Activated CD8-positive, alpha-beta memory T cell treated with anti-CD3 and anti-CD28 coated beads for 36 hours (primary cell): ENCODE data around the gene PPCDC. TPM values are rescaled to one million over a fixed set of nuclear protein-coding genes. Genes with fewer than 3 reads are reported as not detected.

Experiments used
- CTCF ChIA-PET: fragments of 350-600 bp; sonication (Branson Sonifier 250); formaldehyde crosslinking; loops from one replicate; lab custom pipeline; 2021; ENCODE audit warnings: antibody characterized with exemption; lab: Charles Lee
- POLR2A ChIA-PET: fragments of 350-600 bp; sonication (Branson Sonifier 250); formaldehyde crosslinking; loops from one replicate; lab custom pipeline; 2021; ENCODE audit warnings: antibody characterized with exemption; lab: Charles Lee
- total RNA-seq, 2 experiments: library from RNA; stranded (reverse); gene quantifications; one replicate each; pipeline ENCODE4 v1.2.3, GENCODE V29; 2021

Gene PPCDC
- 10 to 100 TPM; 32.4 to 34.2 TPM for total RNA-seq

- ChIA-PET CTCF (interaction anchor here (0.6 to 9.2 kb wide), 9 partner anchors 9 to 181 kb away, joined by 3 to 76 read pairs (median 4); partner anchors contain the start of gene SCAMP5), POLR2A (interaction anchor here (0.6 to 3.6 kb wide), 5 partner anchors 8 to 180 kb away, joined by 3 to 25 read pairs (median 5); partner anchors contain the start of gene C15orf39)
Measured at GRCh38 chr15:75023181-75023871, at the start of gene PPCDC. Gene PPCDC (plus strand): TSS chr15:75023590. CDS start chr15:75028319, 4,729 bp downstream.

- ChIA-PET POLR2A (no interaction called here), CTCF (interaction anchor here (1.3 kb wide), 2 partner anchors 12 to 208 kb away, joined by 3 read pairs; no protein-coding TSS in a partner anchor)
Measured at GRCh38 chr15:74976159-74976558, 47.2 kb upstream of the PPCDC start.

- ChIA-PET POLR2A (no interaction called here), CTCF (no interaction called here)
Measured at GRCh38 chr15:74977599-74977998, 45.8 kb upstream of the PPCDC start.

GRCh38 chr15:74978077-74978476, 45.3 kb upstream of the PPCDC start:
- POLR2A ChIA-PET, result no interaction called here

GRCh38 chr15:74978503-74978902, 44.9 kb upstream of the PPCDC start:
- ChIA-PET CTCF (no interaction called here), POLR2A (no interaction called here)

More at GRCh38 chr15:74978077-74978476, 45.3 kb upstream of the PPCDC start:
- CTCF ChIA-PET, result no interaction called here

- POLR2A ChIA-PET, result interaction anchor here (0.6 kb wide), 1 partner anchor 41 kb away, joined by 5 read pairs; the partner anchor contains the start of gene PPCDC
Measured at GRCh38 chr15:74982183-74982582, 41.2 kb upstream of the PPCDC start.

GRCh38 chr15:74983725-74984231, 39.6 kb upstream of the PPCDC start:
- POLR2A ChIA-PET, result no interaction called here
- CTCF ChIA-PET, result interaction anchor here (1.1 to 2.5 kb wide), 2 partner anchors 24 to 86 kb away, joined by 3 to 8 read pairs; no protein-coding TSS in a partner anchor

More at GRCh38 chr15:74982183-74982582, 41.2 kb upstream of the PPCDC start:
- CTCF ChIA-PET, result interaction anchor here (0.7 kb wide), 1 partner anchor 13 kb away, joined by 4 read pairs; the partner anchor contains the start of gene SCAMP5

- POLR2A ChIA-PET, result no interaction called here
- CTCF ChIA-PET, result interaction anchor here (1.2 to 1.4 kb wide), 3 partner anchors 12 to 87 kb away, joined by 3 read pairs; no protein-coding TSS in a partner anchor
Measured at GRCh38 chr15:74988007-74988800, 35.2 kb upstream of the PPCDC start.

GRCh38 chr15:74989527-74989926, 33.9 kb upstream of the PPCDC start:
- ChIA-PET CTCF (no interaction called here), POLR2A (no interaction called here)

- ChIA-PET POLR2A (no interaction called here), CTCF (no interaction called here)
Measured at GRCh38 chr15:74992619-74993018, 30.8 kb upstream of the PPCDC start.

- POLR2A ChIA-PET, result interaction anchor here (1.6 kb wide), 1 partner anchor 37 kb away, joined by 5 read pairs; the partner anchor contains the start of gene RPP25
- CTCF ChIA-PET, result interaction anchor here (1.5 kb wide), 1 partner anchor 29 kb away, joined by 5 read pairs; the partner anchor contains the start of gene PPCDC
Measured at GRCh38 chr15:74994236-74994635, 29.2 kb upstream of the PPCDC start.

- ChIA-PET POLR2A (interaction anchor here (0.6 to 1.6 kb wide), 3 partner anchors 11 to 38 kb away, joined by 3 to 9 read pairs (median 5); partner anchors contain the start of gene RPP25), CTCF (interaction anchor here (0.8 to 1.5 kb wide), 2 partner anchors 29 to 35 kb away, joined by 4 to 5 read pairs; partner anchors contain the start of gene PPCDC)
Measured at GRCh38 chr15:74994685-74995084, 28.7 kb upstream of the PPCDC start.

GRCh38 chr15:74995182-74995778, 28.1 kb upstream of the PPCDC start, which contains the start of gene SCAMP5:
Gene SCAMP5 (plus strand): TSS chr15:74995563. CDS start chr15:75011840, 16,277 bp downstream.
- ChIA-PET CTCF (interaction anchor here (0.8 to 1.5 kb wide), 4 partner anchors 14 to 207 kb away, joined by 3 to 5 read pairs (median 4); partner anchors contain the start of genes C15orf39 and PPCDC), POLR2A (interaction anchor here (0.6 to 1.6 kb wide), 3 partner anchors 11 to 38 kb away, joined by 3 to 9 read pairs (median 5); partner anchors contain the start of gene RPP25)

- POLR2A ChIA-PET, result interaction anchor here (1.3 to 1.6 kb wide), 2 partner anchors 36 to 39 kb away, joined by 3 to 5 read pairs; partner anchors contain the start of gene RPP25
- CTCF ChIA-PET, result interaction anchor here (0.8 to 1.5 kb wide), 3 partner anchors 14 to 206 kb away, joined by 3 to 5 read pairs (median 4); partner anchors contain the start of genes C15orf39 and PPCDC
Measured at GRCh38 chr15:74995779-74996765, 27.3 kb upstream of the PPCDC start.

- CTCF ChIA-PET, result no interaction called here
- POLR2A ChIA-PET, result no interaction called here
Measured at GRCh38 chr15:74997141-74997540, 26.2 kb upstream of the PPCDC start.

- ChIA-PET CTCF (no interaction called here), POLR2A (no interaction called here)
Measured at GRCh38 chr15:74997543-74997942, 25.8 kb upstream of the PPCDC start.

GRCh38 chr15:75001310-75001709, 22.1 kb upstream of the PPCDC start:
- POLR2A ChIA-PET, result interaction anchor here (0.6 kb wide), 1 partner anchor 34 kb away, joined by 4 read pairs; no protein-coding TSS in a partner anchor
- CTCF ChIA-PET, result no interaction called here
